Measurements from ENCODE around the gene C9orf40. TPM values are rescaled to one million over a fixed set of nuclear protein-coding genes. Genes with fewer than 3 reads are reported as not detected.
A peak's percentile ranks its signal among the peaks of the same experiment; 100 is the strongest.

Gene C9orf40
- 1 to 10 TPM; 1.4 to 2.7 (median 1.8) TPM for total RNA-seq
- polyA plus RNA-seq: 1 to 10 TPM in 1 of 2 donors, under 1 TPM in 1; 0.91 to 2.7 TPM
- long read RNA-seq, donor 1, partial matches to known transcripts: 0 of 3 reads
- long read RNA-seq, donor 1, other reads (novel, unspliced or antisense): 0 of 3 reads
- long read RNA-seq, donor 2, partial matches to known transcripts: 0 of 1 reads
- long read RNA-seq, donor 2, other reads (novel, unspliced or antisense): 0 of 1 reads
- long read RNA-seq, donor 3, transcript C9orf40-201 (2 exons, 2,327 nt): major isoform, 9 of 9 reads
- long read RNA-seq, donor 3, partial matches to known transcripts: 0 of 9 reads
- long read RNA-seq, donor 3, other reads (novel, unspliced or antisense): 0 of 9 reads

GRCh38 chr9:74952201-74953151 is at the start of gene C9orf40:
C9orf40 (minus strand) TSS chr9:74952912; CDS start chr9:74952611, 301 bp downstream.
- H3K27me3 ChIP-seq: no peaks in the 10 kb centered on the region
- ATAC-seq (peak; percentile 92 to 99 (median 97)), DNase-seq (peak; percentile 89 to 96 (median 93))
- peaks cover 0 to 5% (median 0%) of the 10 kb centered on the region in 9 donors for H3K36me3 ChIP-seq
- H3K4me3 ChIP-seq: peak within 1 kb of the TSS; percentile 50 to 94 (median 84)
- no peaks in the 10 kb centered on the region for H3K9me3 ChIP-seq
- no peak for TF ChIP-seq POLR2A (IDR thresholded peaks at IDR 0.05)
- TF ChIP-seq CTCF (IDR thresholded peaks at IDR 0.05): peak; percentile 66 to 90 (median 83)
- H3K4me1 ChIP-seq: peaks cover 0 to 20% (median 0%) of the 10 kb centered on the region in 12 donors
- WGBS, 4 donors: 0 to 2% (median 1%) methylated on average over 44 to 125 of the region's 125 CpGs
- intact Hi-C loops (cut with DNase I): loop anchor here in 7 of 10 donors (1.0 to 10.0 kb wide), 11 partner anchors 50 to 178 kb away; partner anchors contain the start of genes NMRK1 (in 6 of the 7), OSTF1 (in 6 of the 7), CARNMT1 (in 1 of the 7) and TRPM6 (in 1 of the 7)
- H3K27ac ChIP-seq: peak within 1 kb of the TSS; percentile 74 to 100 (median 95)

- WGBS, 4 donors: 59 to 65% (median 64%) methylated on average over 4 of the region's 4 CpGs
- Histone ChIP-seq H3K4me1 (peaks cover 0 to 4% (median 0%) of the 10 kb centered on the region in 12 donors), H3K27ac (no peak overlapping the region), H3K4me3 (no peak overlapping the region), H3K27me3 (no peaks in the 10 kb centered on the region), H3K36me3 (peaks cover 0 to 10% (median 2%) of the 10 kb centered on the region in 9 donors), H3K9me3 (no peaks in the 10 kb centered on the region)
- intact Hi-C loops (cut with DNase I): loop anchor here (1.0 to 10.0 kb wide), 9 partner anchors 47 to 228 kb away; partner anchors contain the start of gene C9orf40 (in 4 of the 10)
- DNase-seq: peak in 1 of 5 donors; percentile 13
- peak; percentile 51 to 89 (median 77) for ATAC-seq
- TF ChIP-seq CTCF (IDR thresholded peaks at IDR 0.05) (peak; percentile 58 to 86 (median 82)), POLR2A (IDR thresholded peaks at IDR 0.05) (no peak)
Measured at GRCh38 chr9:75001719-75002421, 49.2 kb upstream of the C9orf40 start.

- Histone ChIP-seq H3K9me3 (no peaks in the 10 kb centered on the region), H3K27ac (no peak overlapping the region), H3K4me3 (no peak overlapping the region), H3K27me3 (no peaks in the 10 kb centered on the region), H3K36me3 (peaks cover 0 to 19% (median 12%) of the 10 kb centered on the region in 9 donors), H3K4me1 (peaks cover 0 to 4% (median 0%) of the 10 kb centered on the region in 12 donors)
- ATAC-seq (no peak), DNase-seq (no peak)
- WGBS, 4 donors: 71 to 99% (median 94%) methylated on average over 2 of the region's 2 CpGs
- intact Hi-C loops (cut with DNase I): loop anchor here in 6 of 10 donors (2.0 to 10.0 kb wide), 6 partner anchors 46 to 226 kb away; partner anchors contain the start of gene C9orf40 (in 2 of the 6)
- TF ChIP-seq POLR2A (IDR thresholded peaks at IDR 0.05): no peak
- no peak for TF ChIP-seq CTCF (IDR thresholded peaks at IDR 0.05)
Measured at GRCh38 chr9:75000835-75001234, 48.1 kb upstream of the C9orf40 start.
